ENCODE data around the gene SNAPC5.
"Not testable (repeated sequence)": the region's sequence is repeated elsewhere in the genome, so short reads cannot be mapped to it uniquely, and the experiment has no call there.

Gene SNAPC5

GRCh38 chr15:66504563-66505429 is 7.2 kb upstream of the SNAPC5 start, which contains the start of the genes RPL4 and ZWILCH:
TSS of gene RPL4 (minus strand) at chr15:66504855. CDS start at chr15:66504790, 65 bp downstream.
TSS of gene ZWILCH (plus strand) at chr15:66505326. CDS start at chr15:66505339, 13 bp downstream.
- peak within 1 kb of the TSS; percentile 99 for H3K4me3 ChIP-seq (replicated peaks; ENCODE audit: low read depth, low read length)
- peak; percentile 90 for DNase-seq (ENCODE audit: extremely low read depth, insufficient read length)
- peaks cover 11% of the 10 kb centered on the region for H3K36me3 ChIP-seq (ENCODE audit: control insufficient read depth, insufficient read depth, low read length)
- no peak for TF ChIP-seq CTCF (IDR thresholded peaks at IDR 0.05; ENCODE audit: insufficient read depth, low read length, poor library complexity, severe bottlenecking)
- no peaks in the 10 kb centered on the region for H3K27me3 ChIP-seq (replicated peaks; ENCODE audit: control insufficient read depth, insufficient read depth, low read length)

GRCh38 chr15:66503780-66504562 is 6.4 kb upstream of the SNAPC5 start:
- Histone ChIP-seq H3K36me3 (ENCODE audit: control insufficient read depth, insufficient read depth, low read length) (peaks cover 15% of the 10 kb centered on the region), H3K4me3 (replicated peaks; ENCODE audit: low read depth, low read length) (peak overlapping the region; percentile 99), H3K27me3 (replicated peaks; ENCODE audit: control insufficient read depth, insufficient read depth, low read length) (no peaks in the 10 kb centered on the region)
- no peak for DNase-seq (ENCODE audit: extremely low read depth, insufficient read length)
- no peak for TF ChIP-seq CTCF (IDR thresholded peaks at IDR 0.05; ENCODE audit: insufficient read depth, low read length, poor library complexity, severe bottlenecking)

GRCh38 chr15:66503041-66503648 is 5.6 kb upstream of the SNAPC5 start:
- not testable (repeated sequence) for H3K27me3 ChIP-seq (replicated peaks; ENCODE audit: control insufficient read depth, insufficient read depth, low read length); DNase-seq (ENCODE audit: extremely low read depth, insufficient read length)
- Histone ChIP-seq H3K36me3 (ENCODE audit: control insufficient read depth, insufficient read depth, low read length) (peaks cover 18% of the 10 kb centered on the region), H3K4me3 (replicated peaks; ENCODE audit: low read depth, low read length) (peak overlapping the region; percentile 99)

- Histone ChIP-seq H3K4me3 (replicated peaks; ENCODE audit: low read depth, low read length) (peak overlapping the region; percentile 99), H3K36me3 (ENCODE audit: control insufficient read depth, insufficient read depth, low read length) (peaks cover 18% of the 10 kb centered on the region), H3K27me3 (replicated peaks; ENCODE audit: control insufficient read depth, insufficient read depth, low read length) (no peaks in the 10 kb centered on the region)
- DNase-seq (ENCODE audit: extremely low read depth, insufficient read length), result no peak
- TF ChIP-seq CTCF (IDR thresholded peaks at IDR 0.05; ENCODE audit: insufficient read depth, low read length, poor library complexity, severe bottlenecking), result no peak
Measured at GRCh38 chr15:66502491-66502890, 4.9 kb upstream of the SNAPC5 start.

- H3K4me3 ChIP-seq (replicated peaks; ENCODE audit: low read depth, low read length); DNase-seq (ENCODE audit: extremely low read depth, insufficient read length): not testable (repeated sequence)
- peaks cover 20% of the 10 kb centered on the region for H3K36me3 ChIP-seq (ENCODE audit: control insufficient read depth, insufficient read depth, low read length)
Measured at GRCh38 chr15:66500346-66500745, 2.8 kb upstream of the SNAPC5 start.

GRCh38 chr15:66498501-66499386 is 1.2 kb upstream of the SNAPC5 start:
- peak; percentile 24 for TF ChIP-seq CTCF (IDR thresholded peaks at IDR 0.05; ENCODE audit: insufficient read depth, low read length, poor library complexity, severe bottlenecking)
- peaks cover 29% of the 10 kb centered on the region for H3K36me3 ChIP-seq (ENCODE audit: control insufficient read depth, insufficient read depth, low read length)
- DNase-seq (ENCODE audit: extremely low read depth, insufficient read length), result no peak
- H3K4me3 ChIP-seq (replicated peaks; ENCODE audit: low read depth, low read length), result no peak overlapping the region
- no peaks in the 10 kb centered on the region for H3K27me3 ChIP-seq (replicated peaks; ENCODE audit: control insufficient read depth, insufficient read depth, low read length)

More at GRCh38 chr15:66500346-66500745, 2.8 kb upstream of the SNAPC5 start:
- H3K27me3 ChIP-seq (replicated peaks; ENCODE audit: control insufficient read depth, insufficient read depth, low read length), result not testable (repeated sequence)

Measured in GM06990 (cell line).